Measurements from ENCODE around the gene RIMS3.

Gene RIMS3

GRCh38 chr1:40627987-40628902, 37.2 kb downstream of the RIMS3 start:
- in situ Hi-C loops (cut with MboI; ENCODE audit: low pct_unique_long_range_greater_than_20kb, low sequenced_read_pairs, unreplicated experiment) = no loop called here
- TF ChIP-seq CTCF (IDR thresholded peaks at IDR 0.05; ENCODE audit: extremely low read depth, insufficient read depth, missing control alignments) = no peak
- DNase-seq (ENCODE audit: low spot score) = peak; percentile 57

- TF ChIP-seq CTCF (IDR thresholded peaks at IDR 0.05; ENCODE audit: extremely low read depth, insufficient read depth, missing control alignments) = no peak
- in situ Hi-C loops (cut with MboI; ENCODE audit: low pct_unique_long_range_greater_than_20kb, low sequenced_read_pairs, unreplicated experiment) = no loop called here
- DNase-seq (ENCODE audit: low spot score) = no peak
Observed at GRCh38 chr1:40626383-40626770, 39.1 kb downstream of the RIMS3 start.

GRCh38 chr1:40625476-40626382, 39.8 kb downstream of the RIMS3 start:
- no peak for TF ChIP-seq CTCF (IDR thresholded peaks at IDR 0.05; ENCODE audit: extremely low read depth, insufficient read depth, missing control alignments)
- DNase-seq (ENCODE audit: low spot score) = no peak
- in situ Hi-C loops (cut with MboI; ENCODE audit: low pct_unique_long_range_greater_than_20kb, low sequenced_read_pairs, unreplicated experiment) = no loop called here

GRCh38 chr1:40625076-40625475, 40.4 kb downstream of the RIMS3 start:
- in situ Hi-C loops (cut with MboI; ENCODE audit: low pct_unique_long_range_greater_than_20kb, low sequenced_read_pairs, unreplicated experiment) = no loop called here
- peak; percentile 20 for DNase-seq (ENCODE audit: low spot score)
- TF ChIP-seq CTCF (IDR thresholded peaks at IDR 0.05; ENCODE audit: extremely low read depth, insufficient read depth, missing control alignments) = peak; percentile 9

GRCh38 chr1:40622936-40623629, 42.4 kb downstream of the RIMS3 start:
- in situ Hi-C loops (cut with MboI; ENCODE audit: low pct_unique_long_range_greater_than_20kb, low sequenced_read_pairs, unreplicated experiment) = no loop called here
- no peak for TF ChIP-seq CTCF (IDR thresholded peaks at IDR 0.05; ENCODE audit: extremely low read depth, insufficient read depth, missing control alignments)
- DNase-seq (ENCODE audit: low spot score) = peak; percentile 5

GRCh38 chr1:40621821-40622450, 43.5 kb downstream of the RIMS3 start:
- in situ Hi-C loops (cut with MboI; ENCODE audit: low pct_unique_long_range_greater_than_20kb, low sequenced_read_pairs, unreplicated experiment) = no loop called here
- no peak for TF ChIP-seq CTCF (IDR thresholded peaks at IDR 0.05; ENCODE audit: extremely low read depth, insufficient read depth, missing control alignments)
- DNase-seq (ENCODE audit: low spot score) = no peak

All from GM13977 (cell line).